Muscle layer of duodenum (tissue), 2 donors: ENCODE measurements around the gene TBC1D22A.

Experiments
- H3K27ac ChIP-seq: one replicate; pipeline ENCODE4 v1.7.0; 2013; ENCODE audit warnings: mild to moderate bottlenecking, low read length
- H3K27me3 ChIP-seq: one replicate; pipeline ENCODE4 v1.7.0; 2013; ENCODE audit warnings: low read depth, mild to moderate bottlenecking, control low read depth, low read length
- H3K36me3 ChIP-seq, 2 donors: one replicate each; pipeline ENCODE4 v1.7.0; 2013; ENCODE audit warnings: low read length in 2 of 2, control low read depth in 1 of 2, mild to moderate bottlenecking in 1 of 2; ENCODE audit not compliant: insufficient read depth in 2 of 2, control insufficient read depth in 1 of 2
- H3K4me1 ChIP-seq, 2 donors: one replicate each; pipeline ENCODE4 v1.7.0; 2013; ENCODE audit warnings: low read length in 2 of 2, mild to moderate bottlenecking in 2 of 2, control low read depth in 1 of 2, moderate library complexity in 1 of 2; ENCODE audit not compliant: insufficient read depth in 2 of 2, control insufficient read depth in 1 of 2
- H3K4me3 ChIP-seq, 2 donors: one replicate each; pipeline ENCODE4 v1.7.0; 2013; ENCODE audit warnings: low read length in 2 of 2, low read depth in 1 of 2, mild to moderate bottlenecking in 1 of 2
- H3K9me3 ChIP-seq, 2 donors: one replicate each; pipeline ENCODE4 v1.7.0; 2013; ENCODE audit warnings: low read length in 2 of 2, control low read depth in 1 of 2, mild to moderate bottlenecking in 1 of 2; ENCODE audit not compliant: control insufficient read depth in 1 of 2
- donor health status: healthy.

TBC1D22A gene

DNA sequence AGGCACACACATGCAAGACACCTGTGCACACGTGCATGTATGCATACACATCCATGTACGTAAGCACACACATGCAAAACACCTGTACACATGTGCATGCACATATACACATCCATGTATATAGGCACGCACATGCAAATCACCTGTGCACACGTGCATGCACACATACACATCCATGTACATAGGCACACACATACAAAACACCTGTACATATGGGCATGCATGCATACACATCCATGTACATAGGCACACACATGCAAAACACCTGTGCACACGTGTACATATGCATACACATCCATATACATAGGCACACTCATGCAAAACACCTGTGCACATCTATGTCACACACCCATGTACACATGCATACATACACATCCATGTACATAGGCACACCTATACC lies 458.3 kb downstream of the TBC1D22A start:
- H3K36me3 ChIP-seq, result no peaks in the 10 kb centered on the region
- H3K27ac ChIP-seq, result no peak overlapping the region
- H3K4me1 ChIP-seq, result no peaks in the 10 kb centered on the region
- no peaks in the 10 kb centered on the region for H3K27me3 ChIP-seq
- H3K4me3 ChIP-seq, result no peak overlapping the region
- H3K9me3 ChIP-seq, result no peaks in the 10 kb centered on the region

DNA sequence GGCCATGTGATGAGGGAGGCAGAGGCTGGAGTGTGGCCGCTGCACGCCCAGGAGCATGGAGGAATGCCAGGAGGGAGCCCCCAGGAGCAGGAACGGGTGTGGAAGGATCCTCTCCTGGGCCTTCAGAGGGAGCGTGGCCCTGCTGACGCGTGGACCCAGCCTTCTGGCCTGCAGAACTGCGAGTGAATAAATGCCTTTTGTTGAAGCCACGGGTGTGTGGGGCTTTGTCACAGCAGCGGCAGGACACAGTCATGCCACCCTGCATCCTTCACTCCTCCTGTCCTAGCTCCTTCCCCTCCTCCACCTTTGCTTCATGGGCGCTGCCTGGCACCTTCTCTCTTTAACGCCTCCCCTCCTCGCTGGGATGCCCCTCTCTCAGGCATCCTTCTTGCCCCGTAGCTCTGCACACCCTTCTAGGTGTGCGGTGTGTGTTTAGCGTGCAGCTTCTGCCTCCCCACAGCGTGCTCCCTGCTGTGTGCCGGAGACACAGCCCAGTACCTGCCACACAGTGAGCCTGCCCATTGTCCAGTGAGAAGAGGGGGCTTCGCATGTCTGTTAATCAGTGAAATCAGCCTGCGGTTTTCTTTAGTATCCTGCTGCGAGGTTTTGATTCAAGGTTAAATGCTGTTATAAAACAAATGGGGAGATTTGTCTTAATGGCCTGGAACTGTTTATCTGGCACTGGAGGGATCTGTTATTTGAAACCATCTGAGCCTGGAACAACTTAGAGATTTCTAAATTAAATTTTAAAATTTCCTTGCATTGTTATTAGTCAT lies 459.6 kb downstream of the TBC1D22A start:
- Histone ChIP-seq H3K9me3 (no peaks in the 10 kb centered on the region), H3K27me3 (no peaks in the 10 kb centered on the region), H3K4me3 (no peak overlapping the region), H3K4me1 (no peaks in the 10 kb centered on the region), H3K36me3 (no peaks in the 10 kb centered on the region), H3K27ac (no peak overlapping the region)
